HCT116 (cell line): ENCODE data around the gene TMC4. TPM values are rescaled to one million over a fixed set of nuclear protein-coding genes. Genes with fewer than 3 reads are reported as not detected.

Source experiments
- ATAC-seq: fragments of 200-7000 bp; cut with Tn5 transposase; 2 replicates; pipeline ENCODE4 v1.9.1; 2020; ENCODE audit warnings: mild to moderate bottlenecking, moderate library complexity
- BruUV-seq: library from RNA; stranded (reverse); fragments of 400-500 nt; replicated peaks from 2 replicates; lab custom pipeline; 2021; lab: Mats Ljungman, UMichigan
- CTCF ChIA-PET: fragments of 300-600 bp; sonication (Branson Sonifier 250); formaldehyde crosslinking; loops from one replicate; lab custom pipeline; 2021; ENCODE audit warnings: antibody characterized with exemption; lab: Charles Lee
- POLR2A ChIA-PET: fragments of 300-600, 350-600 bp; sonication (Branson Sonifier 250); formaldehyde crosslinking; loops from one replicate; lab custom pipeline; 2021; ENCODE audit warnings: antibody characterized with exemption; lab: Charles Lee
- RAD21 ChIA-PET, 2 experiments: fragments of 300-600 bp; sonication (Branson Sonifier 250); formaldehyde crosslinking; loops; one replicate each; lab custom pipeline; 2023; ENCODE audit warnings: low total read pairs in 2 of 2; ENCODE audit not compliant: uncharacterized antibody in 2 of 2, unreplicated experiment in 2 of 2, low non-redundant PET in 1 of 2; lab: Charles Lee
- DNase-seq: peaks from one replicate; pipeline ENCODE4 v3.0.0-alpha.2; 2010; ENCODE audit warnings: low read depth, low spot score
- H2AFZ ChIP-seq: fragments of 200-600 bp; shearing (Covaris generic), sonication (generic); 2 replicates; pipeline ENCODE4 v1.6.1; 2017; ENCODE audit warnings: low read depth, mixed run types, mixed read lengths, antibody characterized with exemption, low read length; ENCODE audit not compliant: poor library complexity, severe bottlenecking
- H3K27ac ChIP-seq: 2 replicates; pipeline ENCODE4 v1.5.1; 2012; ENCODE audit warnings: low read depth, low read length
- H3K27me3 ChIP-seq: fragments of 200-600 bp; sonication (generic); 2 replicates; pipeline ENCODE4 v1.6.1; 2016; ENCODE audit warnings: mixed run types, low read length, mixed read lengths; ENCODE audit not compliant: insufficient read depth
- H3K36me3 ChIP-seq, 2 experiments: fragments of 200-500 bp in 1 of 2; fragments of 200-600 bp in 1 of 2; sonication (Bioruptor generic) in 1 of 2; sonication (generic) in 1 of 2; 2 replicates each; pipeline versions ENCODE4 v1.5.1 to v1.6.1; 2014 to 2016; ENCODE audit warnings: low read length in 2 of 2, inconsistent platforms in 1 of 2, mixed read lengths in 1 of 2, mixed run types in 1 of 2; ENCODE audit not compliant: insufficient read depth in 2 of 2, control insufficient read depth in 1 of 2
- H3K4me1 ChIP-seq, 2 experiments: fragments of 200-600 bp in 1 of 2; sonication (generic) in 1 of 2; 2 replicates each; pipeline versions ENCODE4 v1.5.1 to v1.6.1; 2012 to 2017; ENCODE audit warnings: low read length in 2 of 2, inconsistent platforms in 1 of 2, mild to moderate bottlenecking in 1 of 2, mixed read lengths in 1 of 2, mixed run types in 1 of 2, moderate library complexity in 1 of 2; ENCODE audit not compliant: insufficient read depth in 2 of 2, control insufficient read depth in 1 of 2
- H3K4me2 ChIP-seq: fragments of 200-600 bp; sonication (generic); 2 replicates; pipeline ENCODE4 v1.6.1; 2017; ENCODE audit warnings: mixed run types, low read length, mixed read lengths
- H3K4me3 ChIP-seq, 2 experiments: fragments of 200-600 bp in 1 of 2; sonication (generic) in 1 of 2; replicated peaks in 1 of 2; 2 replicates each; pipeline ENCODE4 v1.5.1; 2011 to 2016; ENCODE audit warnings: low read length in 2 of 2, control low read depth in 1 of 2, low read depth in 1 of 2, mild to moderate bottlenecking in 1 of 2, mixed read lengths in 1 of 2, mixed run types in 1 of 2
- H3K79me2 ChIP-seq: fragments of 200-600 bp; sonication (generic); 2 replicates; pipeline ENCODE4 v1.6.1; 2017; ENCODE audit warnings: mild to moderate bottlenecking, mixed run types, low read length, moderate library complexity, mixed read lengths; ENCODE audit not compliant: insufficient read depth
- H3K9ac ChIP-seq: fragments of 200-600 bp; sonication (generic); 2 replicates; pipeline ENCODE4 v1.6.1; 2016; ENCODE audit warnings: low read length, mixed read lengths
- H3K9me2 ChIP-seq: fragments of 200-600 bp; sonication (generic), shearing (Covaris generic); 2 replicates; pipeline ENCODE4 v1.6.1; 2017; ENCODE audit warnings: mixed run types, mild to moderate bottlenecking, moderate library complexity; ENCODE audit not compliant: insufficient read depth
- H3K9me3 ChIP-seq, 2 experiments: fragments of 200-500 bp in 1 of 2; fragments of 200-600 bp in 1 of 2; sonication (Bioruptor generic) in 1 of 2; sonication (generic) in 1 of 2; 2 replicates each; pipeline ENCODE4 v1.6.1; 2014 to 2017; ENCODE audit warnings: low read length in 2 of 2, mixed read lengths in 2 of 2, inconsistent platforms in 1 of 2, low read depth in 1 of 2, mild to moderate bottlenecking in 1 of 2, mixed run types in 1 of 2, moderate library complexity in 1 of 2; ENCODE audit not compliant: control insufficient read depth in 1 of 2, insufficient read depth in 1 of 2
- H4K20me1 ChIP-seq: fragments of 200-600 bp; sonication (generic), shearing (Covaris generic); 2 replicates; pipeline ENCODE4 v1.6.1; 2017; ENCODE audit warnings: mixed run types, mild to moderate bottlenecking, moderate library complexity; ENCODE audit not compliant: insufficient read depth
- EZH2phosphoT487 ChIP-seq: fragments of 200-600 bp; IDR thresholded peaks from 2 replicates; pipeline ENCODE4 v1.6.1; 2018; ENCODE audit warnings: antibody characterized with exemption, borderline replicate concordance
- JUND ChIP-seq: IDR thresholded peaks from 2 replicates; pipeline ENCODE4 v1.6.1; 2012
- SIN3A ChIP-seq: IDR thresholded peaks from 2 replicates; pipeline ENCODE4 v1.6.1; 2012; ENCODE audit warnings: low read depth
- intact Hi-C: fragments of 100-400 bp; cut with micrococcal nuclease; formaldehyde crosslinking; loops from 2 replicates; pipeline ENCODE4 v1.10.0; 2022
- total RNA-seq: library from RNA; stranded (reverse); gene quantifications from one replicate; pipeline ENCODE4 v1.2.1, GENCODE V29; 2021; ENCODE audit not compliant: unreplicated experiment
- TF ChIP-seq, protein P1 (sequence below): IDR thresholded peaks from 2 replicates; pipeline ENCODE4 v1.6.1; 2012; ENCODE audit warnings: low read depth

The TMC4 gene
- total RNA-seq, 1 experiment from 2014 or later, result 60.3 TPM

DNA sequence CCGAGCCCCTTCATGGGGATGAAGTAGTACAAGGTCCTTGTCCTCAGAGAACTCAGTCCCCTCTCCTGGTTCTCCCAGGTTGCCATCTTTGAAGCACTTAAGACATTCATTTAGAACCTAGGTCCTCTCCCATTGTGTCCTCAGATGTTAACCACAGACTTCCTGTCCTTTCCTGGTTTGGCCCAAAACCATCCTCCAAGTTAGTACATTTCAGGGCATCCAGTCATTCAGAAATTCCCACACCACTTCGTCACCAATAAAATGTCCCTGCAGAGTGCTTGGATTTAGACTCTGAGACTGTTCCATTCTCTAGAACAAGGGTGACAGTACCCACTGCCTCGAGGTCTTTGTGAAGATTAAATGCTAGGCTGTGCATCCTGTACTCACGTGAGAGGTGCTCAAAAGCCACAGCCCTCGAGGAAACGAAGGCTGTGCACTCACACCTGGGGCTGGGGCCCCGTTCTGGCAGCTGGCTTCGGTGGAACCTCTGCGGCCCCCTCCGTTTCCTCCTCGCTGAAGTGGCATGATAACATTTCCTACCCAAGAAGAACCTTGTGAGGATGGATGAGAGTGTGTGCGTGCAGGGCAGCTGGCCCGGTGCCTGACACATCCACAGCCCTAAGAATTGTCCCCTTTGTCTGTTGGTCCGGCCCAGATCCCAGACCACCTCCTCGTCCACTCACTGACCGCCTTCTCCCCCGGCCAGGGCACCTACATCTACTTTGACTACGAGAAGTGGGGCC, 18.2 kb downstream of the TMC4 start:
- DNase-seq, result no peak
- Histone ChIP-seq H3K36me3 (peaks cover 47 to 59% of the 10 kb centered on the region in 2 experiments; a peak in 3 of 4 replicates), H3K4me1 (peaks cover 7 to 13% of the 10 kb centered on the region in 2 experiments), H4K20me1 (no peaks in the 10 kb centered on the region), H3K4me3 (no peak overlapping the region), H3K27ac (no peak overlapping the region), H3K4me2 (no peak overlapping the region)
- intact Hi-C loops, result no loop called here
- RAD21 ChIA-PET, result no interaction called here
- no TSS peak for BruUV-seq
- CTCF ChIA-PET, result no interaction called here
- TF ChIP-seq SIN3A, result peak; percentile 5; the same call in 1 of the 2 replicates
- TF ChIP-seq JUND, result no peak
- TF ChIP-seq, all 23 proteins: peak for 1
- H2AFZ ChIP-seq, result no peak overlapping the region
- H3K9me2 ChIP-seq, result no peaks in the 10 kb centered on the region
- POLR2A ChIA-PET, result no interaction called here
- H3K9me3 ChIP-seq, result no peaks in the 10 kb centered on the region
- H3K27me3 ChIP-seq, result no peaks in the 10 kb centered on the region
- no peak for ATAC-seq
- H3K9ac ChIP-seq, result no peak overlapping the region
- peaks cover 8% of the 10 kb centered on the region for H3K79me2 ChIP-seq

DNA sequence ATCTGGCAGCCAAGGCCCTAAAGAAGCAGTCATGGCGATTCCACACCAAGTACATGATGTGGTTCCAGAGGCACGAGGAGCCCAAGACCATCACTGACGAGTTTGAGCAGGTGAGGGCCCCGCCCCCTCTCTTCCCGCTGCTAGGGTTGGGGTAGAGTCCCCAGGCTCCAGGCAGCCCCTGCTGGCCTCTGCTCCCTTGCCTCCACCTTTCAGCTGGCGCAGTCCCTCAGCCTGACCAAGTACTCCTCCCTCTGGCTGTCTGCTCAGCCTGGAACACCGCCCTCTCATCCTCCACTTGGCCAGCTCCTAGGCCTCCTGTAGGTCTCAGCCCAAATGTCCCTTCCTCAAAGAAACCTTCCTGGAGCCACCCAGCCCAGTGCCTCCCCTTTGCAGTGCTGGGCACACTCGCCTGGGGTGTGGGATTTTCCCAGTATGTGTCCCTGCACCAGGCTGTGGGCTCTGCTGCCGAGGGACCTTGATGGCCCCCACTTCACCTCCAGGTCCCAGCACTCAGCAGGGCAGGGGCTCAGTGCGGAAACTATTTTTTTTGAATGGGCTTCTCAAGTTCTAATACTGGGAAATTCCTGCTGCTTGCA, 19.1 kb downstream of the TMC4 start:
- Histone ChIP-seq H3K4me3 (no peak overlapping the region), H3K4me2 (no peak overlapping the region), H3K27ac (no peak overlapping the region), H3K9me3 (no peaks in the 10 kb centered on the region), H3K9me2 (no peaks in the 10 kb centered on the region), H3K27me3 (no peaks in the 10 kb centered on the region), H3K4me1 (peaks cover 7 to 8% of the 10 kb centered on the region in 2 experiments), H3K36me3 (peaks cover 53 to 67% of the 10 kb centered on the region in 2 experiments; a peak in 3 of 4 replicates), H3K9ac (no peak overlapping the region), H3K79me2 (peaks cover 5% of the 10 kb centered on the region), H4K20me1 (no peaks in the 10 kb centered on the region), H2AFZ (no peak overlapping the region)
- ChIA-PET CTCF (no interaction called here), POLR2A (interaction anchor here (0.9 kb wide), 1 partner anchor 17 kb away, joined by 3 read pairs; the partner anchor contains the start of gene CNOT3), RAD21 (no interaction called here)
- TF ChIP-seq, protein P1, sequence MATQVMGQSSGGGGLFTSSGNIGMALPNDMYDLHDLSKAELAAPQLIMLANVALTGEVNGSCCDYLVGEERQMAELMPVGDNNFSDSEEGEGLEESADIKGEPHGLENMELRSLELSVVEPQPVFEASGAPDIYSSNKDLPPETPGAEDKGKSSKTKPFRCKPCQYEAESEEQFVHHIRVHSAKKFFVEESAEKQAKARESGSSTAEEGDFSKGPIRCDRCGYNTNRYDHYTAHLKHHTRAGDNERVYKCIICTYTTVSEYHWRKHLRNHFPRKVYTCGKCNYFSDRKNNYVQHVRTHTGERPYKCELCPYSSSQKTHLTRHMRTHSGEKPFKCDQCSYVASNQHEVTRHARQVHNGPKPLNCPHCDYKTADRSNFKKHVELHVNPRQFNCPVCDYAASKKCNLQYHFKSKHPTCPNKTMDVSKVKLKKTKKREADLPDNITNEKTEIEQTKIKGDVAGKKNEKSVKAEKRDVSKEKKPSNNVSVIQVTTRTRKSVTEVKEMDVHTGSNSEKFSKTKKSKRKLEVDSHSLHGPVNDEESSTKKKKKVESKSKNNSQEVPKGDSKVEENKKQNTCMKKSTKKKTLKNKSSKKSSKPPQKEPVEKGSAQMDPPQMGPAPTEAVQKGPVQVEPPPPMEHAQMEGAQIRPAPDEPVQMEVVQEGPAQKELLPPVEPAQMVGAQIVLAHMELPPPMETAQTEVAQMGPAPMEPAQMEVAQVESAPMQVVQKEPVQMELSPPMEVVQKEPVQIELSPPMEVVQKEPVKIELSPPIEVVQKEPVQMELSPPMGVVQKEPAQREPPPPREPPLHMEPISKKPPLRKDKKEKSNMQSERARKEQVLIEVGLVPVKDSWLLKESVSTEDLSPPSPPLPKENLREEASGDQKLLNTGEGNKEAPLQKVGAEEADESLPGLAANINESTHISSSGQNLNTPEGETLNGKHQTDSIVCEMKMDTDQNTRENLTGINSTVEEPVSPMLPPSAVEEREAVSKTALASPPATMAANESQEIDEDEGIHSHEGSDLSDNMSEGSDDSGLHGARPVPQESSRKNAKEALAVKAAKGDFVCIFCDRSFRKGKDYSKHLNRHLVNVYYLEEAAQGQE, result no peak
- TF ChIP-seq EZH2phosphoT487, result no peak
- intact Hi-C loops, result no loop called here
- no TSS peak for BruUV-seq
- ATAC-seq (0 out of 2 replicates have a peak, but pooled peaks have one; percentile 15), DNase-seq (no peak)
